Activated CD4-positive, alpha-beta T cell treated with anti-CD3 and anti-CD28 coated beads, Interleukin-2, amount 10 ng/mL, durations not matched to agents 24 days and 14 days (primary cell): Measurements from ENCODE around the gene ORMDL2. TPM values are rescaled to one million over a fixed set of nuclear protein-coding genes. Genes with fewer than 3 reads are reported as not detected.

Experiments used
- DNase-seq: peaks from one replicate; pipeline ENCODE4 v3.0.0; 2022
- H3K27ac Mint-ChIP-seq: one replicate; pipeline ENCODE4 v1.8.0; 2022; ENCODE audit warnings: mild to moderate bottlenecking, mixed read lengths
- H3K27me3 Mint-ChIP-seq: one replicate; pipeline ENCODE4 v1.8.0; 2022; ENCODE audit warnings: mixed read lengths
- H3K36me3 Mint-ChIP-seq: one replicate; pipeline ENCODE4 v1.8.0; 2022; ENCODE audit warnings: low read depth, mild to moderate bottlenecking, mixed read lengths
- H3K4me1 Mint-ChIP-seq: one replicate; pipeline ENCODE4 v1.8.0; 2021; ENCODE audit warnings: mixed read lengths
- H3K4me3 Mint-ChIP-seq: one replicate; pipeline ENCODE4 v1.8.0; 2022; ENCODE audit warnings: mild to moderate bottlenecking, moderate library complexity, mixed read lengths
- H3K9me3 Mint-ChIP-seq: one replicate; pipeline ENCODE4 v1.8.0; 2021; ENCODE audit warnings: mixed read lengths
- intact Hi-C: fragments of 100-400 bp; cut with micrococcal nuclease; formaldehyde crosslinking; loops from one replicate; pipeline ENCODE4 v1.15.1; 2023
- total RNA-seq: library from RNA; stranded (reverse); gene quantifications from 2 replicates; pipeline ENCODE4 v1.2.3, GENCODE V29; 2022

Gene ORMDL2
- total RNA-seq, 1 donor from 2014 or later = 55.8 TPM

DNA sequence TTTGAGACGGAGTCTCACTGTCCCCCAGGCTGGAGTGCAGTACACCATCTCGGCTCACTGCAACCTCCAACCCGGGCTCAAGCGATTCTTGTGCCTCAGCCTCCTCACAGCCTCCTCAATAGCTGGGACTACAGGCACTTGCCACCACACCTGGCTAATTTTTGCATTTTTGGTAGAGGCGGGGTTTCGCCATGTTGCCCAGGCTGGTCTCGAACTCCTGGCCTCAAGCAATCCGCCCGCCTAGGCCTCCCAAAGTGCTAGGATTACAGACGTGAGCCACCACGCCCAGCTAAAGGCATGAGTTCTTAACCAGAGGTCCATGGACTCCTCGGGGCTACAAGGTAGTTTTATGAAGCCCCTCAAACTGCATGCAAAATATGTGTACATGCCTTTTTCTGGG lies 2.4 kb upstream of the ORMDL2 start:
- DNase-seq = no peak
- intact Hi-C loops = loop anchor here (5.0 kb wide), 1 partner anchor 407 kb away; the partner anchor contains the start of genes NABP2 and RNF41
- no peak overlapping the region for H3K27ac Mint-ChIP-seq

DNA sequence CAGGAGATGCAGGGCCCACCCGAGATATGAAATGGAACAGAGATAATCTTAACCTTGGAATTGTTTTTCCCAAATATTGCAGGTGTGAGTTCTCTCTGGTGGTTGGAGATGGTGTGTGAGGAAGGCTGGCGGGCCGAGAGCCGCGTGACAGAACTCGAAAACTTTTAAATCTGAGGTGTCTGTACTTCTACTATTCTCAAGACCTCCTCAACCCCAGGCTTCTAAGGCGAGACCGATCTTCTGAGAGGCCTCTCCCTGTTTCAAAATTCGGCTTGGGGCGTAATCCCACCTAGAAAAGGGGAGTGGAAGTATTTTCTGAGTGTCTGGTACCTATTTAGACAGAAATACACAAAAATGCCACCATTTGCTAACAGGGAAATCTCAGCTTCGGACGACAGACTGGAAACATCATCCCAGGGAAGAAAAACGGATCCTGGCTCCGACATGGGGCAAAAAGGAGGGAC lies 928 bp upstream of the ORMDL2 start:
- no peak overlapping the region for H3K27ac Mint-ChIP-seq
- no peak for DNase-seq
- intact Hi-C loops = loop anchor here (1.0 to 5.0 kb wide), 6 partner anchors 12 to 483 kb away; partner anchors contain the start of genes CS, DNAJC14, NABP2 and PYM1
- peaks cover 37% of the 10 kb centered on the region for H3K36me3 Mint-ChIP-seq
- H3K4me1 Mint-ChIP-seq = peaks cover 28% of the 10 kb centered on the region
- H3K4me3 Mint-ChIP-seq = no peak overlapping the region
- no peaks in the 10 kb centered on the region for H3K27me3 Mint-ChIP-seq
- H3K9me3 Mint-ChIP-seq = no peaks in the 10 kb centered on the region

More for the DNA sequence above, 2.4 kb upstream of the ORMDL2 start:
- Mint-ChIP-seq H3K36me3 (peaks cover 33% of the 10 kb centered on the region), H3K27me3 (no peaks in the 10 kb centered on the region), H3K4me3 (no peak overlapping the region), H3K9me3 (no peaks in the 10 kb centered on the region), H3K4me1 (peaks cover 32% of the 10 kb centered on the region)

DNA sequence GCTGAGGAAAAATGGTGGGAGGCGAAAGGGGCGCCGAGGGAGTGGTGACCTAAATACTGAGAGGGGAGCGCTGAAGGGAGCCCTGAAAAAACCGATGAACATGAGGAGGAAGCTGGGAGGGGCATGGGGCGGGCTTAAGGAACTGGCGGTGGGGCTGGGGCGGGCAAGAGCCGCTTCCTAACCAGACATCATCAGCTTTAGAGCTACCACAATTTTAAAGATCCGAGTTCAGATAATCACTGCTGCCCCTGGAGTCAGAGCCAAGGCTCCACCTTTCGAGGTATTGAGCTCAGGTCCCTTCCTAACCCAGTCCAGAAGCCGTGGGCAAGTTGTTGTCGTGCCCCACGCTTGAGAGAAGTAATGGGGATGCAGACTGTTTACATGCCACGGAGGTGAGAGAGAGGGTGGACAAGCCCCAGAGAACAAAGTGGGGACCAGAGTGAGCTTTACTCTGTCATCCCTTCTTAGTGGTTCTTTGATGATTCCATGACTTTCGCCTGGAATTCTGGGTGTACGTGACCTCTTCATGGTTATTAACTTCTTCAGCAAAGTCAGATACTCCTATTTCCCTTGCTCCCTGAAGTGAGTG lies 393 bp downstream of the ORMDL2 start:
- DNase-seq = no peak
- H3K27me3 Mint-ChIP-seq = no peaks in the 10 kb centered on the region
- peaks cover 41% of the 10 kb centered on the region for H3K36me3 Mint-ChIP-seq
- H3K9me3 Mint-ChIP-seq = no peaks in the 10 kb centered on the region
- no peak overlapping the region for H3K4me3 Mint-ChIP-seq
- peaks cover 23% of the 10 kb centered on the region for H3K4me1 Mint-ChIP-seq
- intact Hi-C loops = loop anchor here (1.0 to 5.0 kb wide), 3 partner anchors 80 to 404 kb away; partner anchors contain the start of genes NABP2 and RNF41
- H3K27ac Mint-ChIP-seq = peak overlapping the region; percentile 39

DNA sequence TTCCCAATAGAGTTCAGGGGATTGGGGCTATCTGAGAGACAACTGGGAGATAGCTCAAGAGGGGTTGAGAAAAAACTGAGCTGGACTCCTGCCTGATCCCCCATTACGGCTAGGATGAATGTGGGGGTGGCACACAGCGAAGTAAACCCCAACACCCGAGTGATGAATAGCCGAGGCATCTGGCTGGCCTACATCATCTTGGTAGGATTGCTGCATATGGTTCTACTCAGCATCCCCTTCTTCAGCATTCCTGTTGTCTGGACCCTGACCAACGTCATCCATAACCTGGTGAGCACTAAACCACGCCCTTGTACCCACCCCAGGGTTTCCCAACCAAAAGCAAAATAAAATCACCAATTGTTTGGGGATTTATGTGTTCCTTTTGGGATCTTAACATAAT lies 1.0 kb downstream of the ORMDL2 start:
- no peaks in the 10 kb centered on the region for H3K27me3 Mint-ChIP-seq

DNA sequence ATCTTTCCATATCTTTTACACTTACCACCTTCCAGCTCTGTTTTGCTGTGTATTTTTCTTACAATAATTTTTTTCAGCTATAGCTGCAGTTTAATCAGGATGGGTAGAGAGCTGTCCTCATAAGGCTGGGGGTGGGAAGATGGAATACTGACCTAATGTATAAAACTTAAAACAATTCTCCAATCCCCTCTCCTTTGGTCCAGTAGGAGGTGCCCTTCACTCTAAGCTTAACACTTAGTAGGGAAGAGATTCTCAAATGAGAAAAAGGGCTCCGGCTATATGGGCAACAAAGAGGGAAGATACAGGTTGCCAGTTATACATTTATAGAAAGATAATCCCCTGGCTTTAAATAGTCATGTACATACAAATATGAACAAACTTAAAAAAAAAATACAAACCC lies 2.8 kb downstream of the ORMDL2 start:
- Mint-ChIP-seq H3K9me3 (no peaks in the 10 kb centered on the region), H3K27ac (no peak overlapping the region), H3K4me1 (peaks cover 29% of the 10 kb centered on the region), H3K27me3 (no peaks in the 10 kb centered on the region), H3K4me3 (no peak overlapping the region), H3K36me3 (peaks cover 48% of the 10 kb centered on the region)
- intact Hi-C loops = loop anchor here (10.0 kb wide), 1 partner anchor 1934 kb away; the partner anchor contains the start of genes CDK4 and MARCHF9
- DNase-seq = no peak

More for the DNA sequence above, 1.0 kb downstream of the ORMDL2 start:
- peaks cover 46% of the 10 kb centered on the region for H3K36me3 Mint-ChIP-seq
- H3K4me3 Mint-ChIP-seq = peak overlapping the region; percentile 61
- DNase-seq = no peak
- H3K4me1 Mint-ChIP-seq = peaks cover 24% of the 10 kb centered on the region
- intact Hi-C loops = loop anchor here (1.0 to 5.0 kb wide), 3 partner anchors 81 to 403 kb away; partner anchors contain the start of genes NABP2 and RNF41
- H3K9me3 Mint-ChIP-seq = no peaks in the 10 kb centered on the region
- peak overlapping the region; percentile 39 for H3K27ac Mint-ChIP-seq

DNA sequence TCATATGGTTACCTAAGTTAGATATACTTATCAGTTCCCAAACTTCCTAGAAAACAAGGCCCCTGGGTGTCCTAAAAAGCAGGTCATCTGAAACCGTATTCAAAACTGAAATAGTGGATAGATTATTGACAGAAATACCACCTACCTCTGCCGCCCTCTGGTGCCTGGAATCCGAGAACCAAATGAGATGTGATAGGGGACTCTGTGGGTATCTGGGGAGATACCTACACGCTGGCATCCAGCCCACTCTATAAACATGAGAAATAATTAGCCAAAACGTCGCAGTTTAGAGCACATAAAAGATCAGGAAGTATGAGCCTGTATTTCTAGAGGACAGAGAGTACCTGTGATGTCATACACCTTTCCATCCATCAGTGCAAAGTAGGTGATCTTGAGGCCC lies 4.4 kb downstream of the ORMDL2 start:
- Mint-ChIP-seq H3K27me3 (no peaks in the 10 kb centered on the region), H3K9me3 (no peaks in the 10 kb centered on the region), H3K36me3 (peaks cover 57% of the 10 kb centered on the region), H3K4me3 (no peak overlapping the region), H3K4me1 (peaks cover 35% of the 10 kb centered on the region), H3K27ac (no peak overlapping the region)
- intact Hi-C loops = loop anchor here (10.0 kb wide), 1 partner anchor 1933 kb away; the partner anchor contains the start of genes CDK4 and MARCHF9
- DNase-seq = no peak

DNA sequence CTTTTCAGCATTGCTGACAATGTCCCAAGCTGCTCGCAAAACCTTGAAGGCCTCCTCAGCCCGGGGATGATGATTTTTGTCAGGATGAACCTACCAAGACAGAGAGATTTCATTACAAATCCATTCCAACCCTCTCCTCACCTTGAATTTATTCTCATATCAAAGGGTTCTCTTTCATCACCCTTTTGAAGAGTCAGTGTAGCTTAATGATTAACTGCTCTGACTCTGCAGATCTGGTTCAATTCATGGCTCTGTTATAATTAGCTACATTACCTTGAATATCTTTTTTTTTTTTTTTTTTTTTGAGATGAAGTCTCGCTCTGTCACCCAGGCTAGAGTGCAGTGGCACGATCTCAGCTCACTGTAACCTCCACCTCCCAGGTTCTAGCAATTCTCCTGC lies 5.6 kb downstream of the ORMDL2 start:
- intact Hi-C loops = loop anchor here (10.0 kb wide), 1 partner anchor 1931 kb away; the partner anchor contains the start of genes CDK4 and MARCHF9
- H3K9me3 Mint-ChIP-seq = no peaks in the 10 kb centered on the region
- peaks cover 68% of the 10 kb centered on the region for H3K36me3 Mint-ChIP-seq
- peaks cover 47% of the 10 kb centered on the region for H3K4me1 Mint-ChIP-seq
- H3K4me3 Mint-ChIP-seq = no peak overlapping the region
- DNase-seq = no peak
- no peaks in the 10 kb centered on the region for H3K27me3 Mint-ChIP-seq
- peak overlapping the region; percentile 61 for H3K27ac Mint-ChIP-seq

DNA sequence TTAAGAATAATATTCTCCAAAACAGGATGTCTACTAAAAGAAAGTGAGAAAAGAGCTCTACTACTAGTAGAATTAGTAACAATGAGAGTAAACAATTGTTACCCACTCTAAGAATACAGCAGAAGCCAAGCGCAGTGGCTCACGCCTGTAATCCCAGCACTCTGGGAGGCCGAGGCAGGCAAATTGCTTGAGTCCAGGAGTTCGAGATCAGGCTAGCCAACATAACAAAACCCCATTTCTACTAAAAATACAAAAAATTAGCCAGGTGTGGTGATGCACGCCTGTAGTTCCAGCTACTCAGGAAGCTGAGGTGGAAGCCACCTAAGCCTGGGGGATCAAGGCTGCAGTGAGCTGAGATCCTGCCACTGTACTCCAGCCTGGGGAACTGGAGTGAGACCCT lies 6.9 kb downstream of the ORMDL2 start:
- DNase-seq = no peak
- Mint-ChIP-seq H3K36me3 (peaks cover 60% of the 10 kb centered on the region), H3K4me3 (peak overlapping the region; percentile 72), H3K27ac (peak overlapping the region; percentile 79), H3K27me3 (no peaks in the 10 kb centered on the region), H3K4me1 (peaks cover 40% of the 10 kb centered on the region), H3K9me3 (no peaks in the 10 kb centered on the region)
- intact Hi-C loops = loop anchor here (5.0 to 10.0 kb wide), 2 partner anchors 293 to 1930 kb away; partner anchors contain the start of genes CDK4, MARCHF9, RPL41 and ZC3H10

DNA sequence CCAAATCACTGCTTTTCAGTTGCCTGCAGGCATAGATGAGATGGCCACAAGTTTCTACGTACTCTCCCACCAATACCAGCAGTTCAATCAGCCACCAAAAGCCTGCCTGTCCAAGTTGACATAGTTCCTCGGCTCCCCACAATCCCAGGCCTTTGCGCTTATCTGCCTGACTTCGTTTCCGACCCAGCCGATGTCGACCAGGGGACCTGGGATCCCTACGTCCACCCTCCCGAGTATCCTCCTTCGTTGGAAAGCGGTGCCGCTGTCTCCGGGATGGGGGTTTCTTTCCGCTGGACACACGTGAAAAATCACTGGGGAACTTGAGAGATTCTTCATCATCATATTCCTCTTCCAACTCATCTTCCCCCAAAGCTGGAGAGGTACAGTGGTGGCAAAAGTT lies 10.0 kb downstream of the ORMDL2 start:
- H3K36me3 Mint-ChIP-seq = peaks cover 38% of the 10 kb centered on the region
- peaks cover 58% of the 10 kb centered on the region for H3K4me1 Mint-ChIP-seq
- no peaks in the 10 kb centered on the region for H3K9me3 Mint-ChIP-seq
- no peaks in the 10 kb centered on the region for H3K27me3 Mint-ChIP-seq
- peak overlapping the region; percentile 73 for H3K27ac Mint-ChIP-seq
- peak; percentile 65 for DNase-seq
- intact Hi-C loops = loop anchor here (5.0 to 10.0 kb wide), 2 partner anchors 289 to 1927 kb away; partner anchors contain the start of genes CDK4, MARCHF9, RPL41 and ZC3H10
- H3K4me3 Mint-ChIP-seq = peak overlapping the region; percentile 98

DNA sequence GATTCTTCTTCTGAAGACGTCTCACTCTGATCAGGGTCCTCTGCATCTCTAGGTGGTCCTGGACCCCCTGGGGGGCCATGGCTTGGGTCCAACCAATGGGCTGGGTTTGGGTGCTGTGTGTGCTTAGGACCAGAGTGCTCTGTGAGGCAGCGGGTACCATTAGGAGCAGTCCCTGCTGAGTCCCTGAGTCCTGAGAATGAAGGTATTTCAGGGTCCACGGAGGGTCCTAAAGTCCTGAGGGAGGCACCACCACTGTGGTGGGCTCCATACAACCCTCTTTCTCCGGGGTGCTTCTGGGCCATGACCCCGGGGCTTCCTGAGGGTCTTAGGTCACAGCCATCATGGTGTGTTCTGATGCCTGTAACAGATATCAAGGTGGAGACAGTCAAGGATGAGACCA lies 10.5 kb downstream of the ORMDL2 start:
- peaks cover 32% of the 10 kb centered on the region for H3K36me3 Mint-ChIP-seq
- intact Hi-C loops = loop anchor here (5.0 to 10.0 kb wide), 2 partner anchors 289 to 1926 kb away; partner anchors contain the start of genes CDK4, MARCHF9, RPL41 and ZC3H10
- no peaks in the 10 kb centered on the region for H3K27me3 Mint-ChIP-seq
- H3K4me3 Mint-ChIP-seq = peak overlapping the region; percentile 98
- no peaks in the 10 kb centered on the region for H3K9me3 Mint-ChIP-seq
- H3K4me1 Mint-ChIP-seq = peaks cover 53% of the 10 kb centered on the region
- peak overlapping the region; percentile 93 for H3K27ac Mint-ChIP-seq
- DNase-seq = no peak

DNA sequence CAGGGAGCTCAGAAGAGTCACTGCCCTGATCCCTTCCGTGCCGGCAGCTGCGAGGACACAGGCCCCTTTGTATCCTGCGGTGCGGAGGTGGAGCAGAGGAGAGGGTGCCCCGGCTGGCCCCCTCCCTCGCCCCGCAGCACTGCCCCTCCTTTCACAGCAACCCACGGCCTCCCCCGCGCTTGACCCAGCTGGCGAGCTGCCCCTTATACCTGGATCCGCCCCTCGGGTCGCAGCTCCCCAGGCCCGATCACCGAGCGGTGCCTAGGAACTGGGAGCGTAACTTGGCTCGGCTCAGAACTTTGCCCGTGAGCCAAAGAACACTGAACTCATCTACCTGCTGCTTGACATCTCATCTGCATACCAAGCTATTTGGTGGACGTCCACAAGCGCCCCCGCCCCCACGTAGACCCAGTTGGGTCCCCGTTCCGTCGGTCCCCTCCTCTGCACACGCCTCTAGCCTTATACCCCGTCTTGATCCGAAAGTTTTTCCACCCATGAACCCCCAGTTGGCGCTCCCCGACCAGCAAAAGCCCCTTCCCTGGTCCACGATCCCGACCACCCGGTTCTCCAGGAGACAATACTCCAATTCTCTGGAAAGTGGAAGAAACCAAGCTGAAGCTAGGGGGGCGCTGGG lies 12.2 kb downstream of the ORMDL2 start:
- Mint-ChIP-seq H3K4me1 (peaks cover 47% of the 10 kb centered on the region), H3K27ac (peak overlapping the region; percentile 93), H3K27me3 (no peaks in the 10 kb centered on the region), H3K36me3 (peaks cover 23% of the 10 kb centered on the region), H3K4me3 (peak overlapping the region; percentile 98), H3K9me3 (no peaks in the 10 kb centered on the region)
- DNase-seq = peak; percentile 81
- intact Hi-C loops = loop anchor here (1.0 to 10.0 kb wide), 4 partner anchors 13 to 1925 kb away; partner anchors contain the start of genes CDK4, MARCHF9, PYM1 and RPL41

DNA sequence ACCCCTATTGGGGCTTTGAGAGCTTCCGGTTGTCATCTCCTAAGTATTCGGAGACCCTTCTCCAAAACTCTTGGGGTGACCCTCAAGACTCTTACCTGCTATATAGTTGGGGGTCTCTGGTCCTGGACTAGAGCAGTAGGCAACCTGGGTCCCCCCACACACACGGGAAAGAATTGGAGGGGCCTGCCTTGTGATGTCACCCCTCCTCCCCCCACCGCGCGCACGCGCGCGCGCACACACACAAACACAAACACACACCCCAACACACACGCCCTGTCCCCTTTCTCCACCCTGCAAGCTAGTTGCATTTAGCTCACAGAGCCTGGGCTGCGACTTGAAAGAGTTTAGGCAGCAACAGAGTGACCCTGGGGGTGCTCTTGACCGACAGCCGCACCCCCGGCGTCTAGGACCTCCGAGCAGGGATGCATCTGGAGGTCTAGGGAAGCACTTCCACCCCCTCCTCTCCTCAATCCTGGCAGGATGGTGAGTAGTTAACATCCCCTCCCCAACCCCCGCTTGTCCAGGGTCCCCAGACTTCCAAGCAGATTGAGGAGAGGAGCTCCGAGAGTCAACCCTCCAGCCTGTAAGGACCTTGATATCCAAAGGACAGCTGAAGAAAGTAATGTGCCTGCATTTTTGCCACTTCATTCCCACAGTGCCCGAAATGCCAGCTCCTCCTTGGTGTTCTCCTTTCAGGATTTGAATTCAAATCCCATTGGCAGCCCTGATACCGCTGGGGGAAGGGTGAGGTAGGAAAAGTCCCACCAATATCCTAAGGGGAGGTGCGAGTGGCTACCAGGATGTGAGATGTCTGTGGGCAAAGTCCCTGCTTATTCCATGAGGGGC lies 13.0 kb downstream of the ORMDL2 start:
- DNase-seq = peak; percentile 87
- peak overlapping the region; percentile 93 for H3K27ac Mint-ChIP-seq
- peak overlapping the region; percentile 98 for H3K4me3 Mint-ChIP-seq
- peaks cover 43% of the 10 kb centered on the region for H3K4me1 Mint-ChIP-seq
- peaks cover 20% of the 10 kb centered on the region for H3K36me3 Mint-ChIP-seq
- intact Hi-C loops = no loop called here
- no peaks in the 10 kb centered on the region for H3K27me3 Mint-ChIP-seq
- no peaks in the 10 kb centered on the region for H3K9me3 Mint-ChIP-seq

DNA sequence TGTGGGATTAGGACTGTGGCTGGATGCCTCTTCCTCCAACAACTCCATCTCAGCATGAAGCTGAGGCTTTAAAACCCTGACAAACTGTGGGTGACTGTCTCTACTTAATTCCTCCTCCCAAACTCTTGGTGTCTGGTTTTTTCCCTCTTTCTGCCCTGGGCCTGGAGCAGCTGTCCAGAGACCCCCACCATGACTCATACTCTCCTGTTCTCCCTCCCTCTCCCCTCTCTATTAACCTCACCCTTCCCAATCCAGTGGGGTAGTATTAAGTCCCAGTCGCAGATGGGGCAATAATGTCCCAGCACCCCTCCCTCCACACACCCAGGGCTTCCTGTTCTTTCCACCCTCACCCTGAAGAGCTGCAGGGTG lies 13.6 kb downstream of the ORMDL2 start:
- intact Hi-C loops = no loop called here
- H3K27me3 Mint-ChIP-seq = no peaks in the 10 kb centered on the region
- H3K4me1 Mint-ChIP-seq = peaks cover 40% of the 10 kb centered on the region
- peaks cover 15% of the 10 kb centered on the region for H3K36me3 Mint-ChIP-seq
- H3K4me3 Mint-ChIP-seq = peak overlapping the region; percentile 98
- peak overlapping the region; percentile 20 for H3K27ac Mint-ChIP-seq
- no peak for DNase-seq
- H3K9me3 Mint-ChIP-seq = no peaks in the 10 kb centered on the region
